Cardiac muscle cell (in vitro differentiated cells and primary cell): Measurements from ENCODE around the gene VASH2. TPM values are rescaled to one million over a fixed set of nuclear protein-coding genes. Genes with fewer than 3 reads are reported as not detected.
A peak's percentile ranks its signal among the peaks of the same experiment; 100 is the strongest.

ENCODE experiments used
- DNase-seq, 2 donors: peaks; one replicate each; pipeline versions ENCODE4 v3.0.0 to v3.0.0-alpha.2; 2010 to 2017; ENCODE audit warnings: low read depth in 1 of 2, low spot score in 1 of 2
- H3K27ac ChIP-seq: fragments of 200-600 bp; sonication (generic); 2 replicates; pipeline ENCODE4 v1.5.1; 2016
- H3K27me3 ChIP-seq: fragments of 200-600 bp; sonication (generic); 2 replicates; pipeline ENCODE4 v1.6.0; 2016; ENCODE audit warnings: control low read depth
- H3K36me3 ChIP-seq: fragments of 200-600 bp; sonication (generic); 2 replicates; pipeline ENCODE4 v1.5.1; 2016; ENCODE audit warnings: control low read depth
- H3K4me1 ChIP-seq: fragments of 200-600 bp; sonication (generic); 2 replicates; pipeline ENCODE4 v1.8.1; 2017; ENCODE audit warnings: low read depth, mild to moderate bottlenecking, mixed run types
- H3K4me3 ChIP-seq: fragments of 200-600 bp; sonication (generic); 2 replicates; pipeline ENCODE4 v1.5.1; 2016; ENCODE audit warnings: mild to moderate bottlenecking
- H3K9me3 ChIP-seq: fragments of 200-600 bp; sonication (generic); 2 replicates; pipeline ENCODE4 v1.5.1; 2017; ENCODE audit warnings: low read depth, mild to moderate bottlenecking, control low read depth
- CTCF ChIP-seq: IDR thresholded peaks from 2 replicates; pipeline ENCODE4 v1.5.1; 2012; ENCODE audit warnings: low read depth, mild to moderate bottlenecking, low read length
- polyA plus RNA-seq: library from polyadenylated mRNA; unstranded; fragments of >200 nt; fragmentation: Nextera tagmentation; extraction: Ambion mirVana; gene quantifications from 2 replicates; pipeline ENCODE4 v1.2.1, GENCODE V29; 2016
- total RNA-seq: library from RNA; depleted of rRNA; stranded (reverse); fragments of >200 nt; gene quantifications from 2 replicates; pipeline ENCODE4 v1.2.3, GENCODE V29; 2016

VASH2 gene
- total and polyA plus RNA-seq, 2 experiments from 2014 or later, result 3.4 to 5.8 TPM

DNA sequence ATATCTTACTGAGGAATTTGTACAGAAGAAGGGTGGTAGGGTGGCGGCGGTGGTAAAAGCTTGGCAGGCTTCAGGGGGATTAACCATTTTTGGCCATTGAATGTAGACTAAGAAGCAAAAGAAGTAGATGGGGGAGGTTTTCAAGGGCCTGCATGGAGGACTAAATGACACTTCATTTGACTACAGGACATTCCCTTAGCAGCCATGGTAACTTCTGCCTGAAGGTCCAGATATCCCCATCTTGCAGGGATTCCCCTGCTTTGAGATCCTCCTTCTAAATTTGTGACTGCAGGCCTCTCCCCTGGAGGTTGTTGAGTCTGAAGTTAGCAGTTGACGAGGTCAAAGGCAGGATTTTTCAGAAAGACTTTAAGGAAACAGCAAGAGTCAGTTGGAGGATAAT lies 4.8 kb downstream of the VASH2 start:
- Histone ChIP-seq H3K27me3 (peaks cover 9% of the 10 kb centered on the region), H3K36me3 (no peaks in the 10 kb centered on the region), H3K9me3 (no peaks in the 10 kb centered on the region), H3K4me3 (no peak overlapping the region), H3K4me1 (no peaks in the 10 kb centered on the region), H3K27ac (no peak overlapping the region)
- DNase-seq, result no peak
- TF ChIP-seq CTCF, result no peak

DNA sequence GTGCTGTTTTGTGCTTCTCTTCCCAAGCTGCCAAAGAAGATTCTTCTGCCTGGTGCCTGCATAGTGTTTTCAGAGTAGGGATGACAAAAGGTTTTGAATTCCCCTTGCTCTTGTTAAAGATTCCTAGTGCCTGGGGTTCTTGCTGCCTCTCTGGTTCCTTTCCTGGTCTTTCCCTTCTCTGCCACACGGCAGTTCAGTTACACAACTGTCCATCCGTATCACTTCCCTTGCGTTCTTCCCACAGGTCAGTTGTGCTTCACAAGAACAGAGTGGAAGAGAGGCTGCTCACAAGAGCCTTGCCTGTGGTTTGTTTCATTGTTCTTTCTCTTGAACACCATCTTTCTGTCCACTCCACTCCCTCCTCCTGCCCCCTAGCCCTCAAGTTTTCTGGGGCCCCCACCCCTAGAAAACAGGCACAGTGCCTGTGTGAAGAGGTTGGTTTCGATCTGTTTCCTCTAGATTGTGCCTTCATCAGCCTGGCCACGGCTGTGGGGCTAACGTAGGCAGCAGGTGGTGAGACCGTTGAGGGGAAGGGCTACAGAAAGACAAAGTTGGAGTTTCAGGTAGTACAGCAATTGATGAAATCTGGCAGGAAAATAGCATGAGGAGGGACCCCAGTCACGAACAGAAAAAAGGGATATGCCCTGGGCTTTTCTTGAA lies 5.8 kb downstream of the VASH2 start:
- H3K4me1 ChIP-seq, result no peaks in the 10 kb centered on the region
- no peak overlapping the region for H3K4me3 ChIP-seq
- no peaks in the 10 kb centered on the region for H3K9me3 ChIP-seq
- DNase-seq, result no peak
- H3K27me3 ChIP-seq, result peaks cover 7% of the 10 kb centered on the region
- H3K36me3 ChIP-seq, result no peaks in the 10 kb centered on the region
- no peak overlapping the region for H3K27ac ChIP-seq
- no peak for TF ChIP-seq CTCF

DNA sequence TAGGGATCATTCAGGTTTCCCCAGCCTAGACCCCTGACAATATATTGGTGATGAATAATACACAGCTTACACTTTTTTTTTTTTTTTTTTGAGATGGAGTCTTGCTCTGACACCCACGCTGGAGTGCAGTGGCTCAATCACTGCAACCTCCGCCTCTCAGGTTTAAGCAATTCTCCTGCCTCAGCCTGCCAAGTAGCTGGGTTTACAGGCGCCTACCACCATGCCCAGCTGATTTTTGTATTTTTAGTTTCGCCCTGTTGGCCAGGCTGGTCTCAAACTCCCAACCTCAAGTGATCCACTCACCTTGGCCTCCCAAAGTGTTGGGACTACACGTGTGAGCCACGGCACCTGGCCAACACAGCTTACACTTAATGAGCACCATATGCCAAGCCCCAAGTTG lies 7.2 kb downstream of the VASH2 start:
- no peak overlapping the region for H3K4me3 ChIP-seq
- H3K4me1 ChIP-seq, result no peaks in the 10 kb centered on the region
- no peak overlapping the region for H3K27ac ChIP-seq
- H3K27me3 ChIP-seq, result no peaks in the 10 kb centered on the region
- H3K9me3 ChIP-seq, result no peaks in the 10 kb centered on the region
- H3K36me3 ChIP-seq, result no peaks in the 10 kb centered on the region
- DNase-seq, result no peak
- no peak for TF ChIP-seq CTCF

DNA sequence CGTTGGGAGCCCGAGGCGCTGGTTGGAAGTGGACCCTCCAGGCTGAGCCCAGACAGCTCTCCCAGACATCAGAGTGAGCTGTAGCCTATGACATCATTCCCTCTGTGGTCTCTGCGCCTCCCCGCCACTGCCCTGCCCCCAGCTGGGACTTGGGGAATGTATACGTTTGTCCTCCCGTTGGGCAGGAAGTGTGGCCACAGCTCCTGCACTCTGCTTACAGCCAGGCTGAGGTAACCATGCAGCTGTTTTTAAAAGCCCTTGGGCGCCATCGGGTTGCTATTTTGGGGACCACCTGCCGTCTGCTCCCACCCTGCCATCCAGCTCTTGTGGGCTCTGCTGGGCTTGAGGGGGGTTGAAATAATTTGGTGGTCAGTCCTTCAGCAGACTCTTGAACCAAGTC lies 7.8 kb downstream of the VASH2 start:
- no peak overlapping the region for H3K4me3 ChIP-seq
- no peaks in the 10 kb centered on the region for H3K27me3 ChIP-seq
- no peaks in the 10 kb centered on the region for H3K9me3 ChIP-seq
- TF ChIP-seq CTCF, result no peak
- DNase-seq, result peak in 1 of 2 donors; percentile 69
- H3K27ac ChIP-seq, result no peak overlapping the region
- no peaks in the 10 kb centered on the region for H3K36me3 ChIP-seq
- H3K4me1 ChIP-seq, result no peaks in the 10 kb centered on the region

- Histone ChIP-seq H3K36me3 (no peaks in the 10 kb centered on the region), H3K4me1 (no peaks in the 10 kb centered on the region), H3K27me3 (no peaks in the 10 kb centered on the region), H3K27ac (no peak overlapping the region), H3K9me3 (no peaks in the 10 kb centered on the region), H3K4me3 (no peak overlapping the region)
- no peak for TF ChIP-seq CTCF
- no peak for DNase-seq
Observed at GRCh38 chr1:212959266-212960220, 9.2 kb downstream of the VASH2 start.
